ENCODE results near the gene MCL1. TPM values are rescaled to one million over a fixed set of nuclear protein-coding genes. Genes with fewer than 3 reads are reported as not detected.

Gene MCL1
- total and polyA plus RNA-seq, 2 of the 13 experiments (the other 11 are each of a cell fraction or from before 2014, with no cell fraction given): 69.5 to 125 TPM

DNA sequence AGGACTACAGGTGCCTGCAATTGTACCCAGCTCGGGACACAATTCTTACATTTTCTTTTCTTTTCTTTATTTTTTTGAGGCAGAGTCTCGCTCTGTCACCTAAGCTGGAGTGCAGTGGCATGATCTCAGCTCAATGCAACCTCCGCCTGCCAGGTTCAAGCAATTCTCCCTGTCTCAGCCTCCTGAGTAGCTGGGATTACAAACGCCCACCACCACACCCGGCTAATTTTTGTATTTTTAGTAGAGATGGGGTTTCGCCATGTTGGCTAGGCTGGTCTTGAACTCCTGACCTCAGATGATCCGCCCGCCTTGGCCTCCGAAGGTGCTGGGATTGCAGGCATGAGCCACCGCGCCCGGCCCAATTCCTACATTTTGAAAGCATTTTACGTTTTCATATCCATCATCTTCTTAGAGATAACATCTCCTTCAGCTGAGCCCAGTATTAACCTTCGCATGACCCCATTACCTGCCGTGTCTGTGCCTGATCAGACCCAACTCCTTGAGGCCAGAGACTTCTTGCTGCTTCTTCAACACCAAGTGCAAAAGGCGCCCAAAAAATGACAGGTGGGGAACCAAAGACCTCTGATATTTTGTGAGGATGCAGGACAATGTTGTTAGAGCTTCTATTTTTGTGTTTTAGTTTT is 33.0 kb downstream of the MCL1 start:
- no peak for TF ChIP-seq NFRKB (IDR thresholded peaks at IDR 0.05)
- no peak for TF ChIP-seq GTF3A (CRISPR knock-in tag; conservative IDR thresholded peaks at IDR 0.05)
- TF ChIP-seq MEIS2 (CRISPR knock-in tag; IDR thresholded peaks at IDR 0.05): no peak
- TF ChIP-seq, protein P1, sequence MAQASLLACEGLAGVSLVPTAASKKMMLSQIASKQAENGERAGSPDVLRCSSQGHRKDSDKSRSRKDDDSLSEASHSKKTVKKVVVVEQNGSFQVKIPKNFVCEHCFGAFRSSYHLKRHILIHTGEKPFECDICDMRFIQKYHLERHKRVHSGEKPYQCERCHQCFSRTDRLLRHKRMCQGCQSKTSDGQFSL (CRISPR knock-in tag; IDR thresholded peaks at IDR 0.05): no peak
- TF ChIP-seq ZNF343 (CRISPR knock-in tag; IDR thresholded peaks at IDR 0.05): no peak
- TF ChIP-seq, protein P2, sequence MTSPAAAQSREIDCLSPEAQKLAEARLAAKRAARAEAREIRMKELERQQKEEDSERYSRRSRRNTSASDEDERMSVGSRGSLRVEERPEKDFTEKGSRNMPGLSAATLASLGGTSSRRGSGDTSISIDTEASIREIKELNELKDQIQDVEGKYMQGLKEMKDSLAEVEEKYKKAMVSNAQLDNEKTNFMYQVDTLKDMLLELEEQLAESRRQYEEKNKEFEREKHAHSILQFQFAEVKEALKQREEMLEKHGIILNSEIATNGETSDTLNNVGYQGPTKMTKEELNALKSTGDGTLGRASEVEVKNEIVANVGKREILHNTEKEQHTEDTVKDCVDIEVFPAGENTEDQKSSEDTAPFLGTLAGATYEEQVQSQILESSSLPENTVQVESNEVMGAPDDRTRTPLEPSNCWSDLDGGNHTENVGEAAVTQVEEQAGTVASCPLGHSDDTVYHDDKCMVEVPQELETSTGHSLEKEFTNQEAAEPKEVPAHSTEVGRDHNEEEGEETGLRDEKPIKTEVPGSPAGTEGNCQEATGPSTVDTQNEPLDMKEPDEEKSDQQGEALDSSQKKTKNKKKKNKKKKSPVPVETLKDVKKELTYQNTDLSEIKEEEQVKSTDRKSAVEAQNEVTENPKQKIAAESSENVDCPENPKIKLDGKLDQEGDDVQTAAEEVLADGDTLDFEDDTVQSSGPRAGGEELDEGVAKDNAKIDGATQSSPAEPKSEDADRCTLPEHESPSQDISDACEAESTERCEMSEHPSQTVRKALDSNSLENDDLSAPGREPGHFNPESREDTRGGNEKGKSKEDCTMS (CRISPR knock-in tag; conservative IDR thresholded peaks at IDR 0.05): no peak
- no peak for TF ChIP-seq KDM6A (CRISPR knock-in tag; IDR thresholded peaks at IDR 0.05; ENCODE audit: low read depth)
- TF ChIP-seq SNAPC2 (CRISPR knock-in tag; IDR thresholded peaks at IDR 0.05): no peak
- TF ChIP-seq ZNF530 (CRISPR knock-in tag; IDR thresholded peaks at IDR 0.05; ENCODE audit: low read depth): no peak
- TF ChIP-seq PAWR (CRISPR knock-in tag; IDR thresholded peaks at IDR 0.05; ENCODE audit: borderline replicate concordance): no peak
- TF ChIP-seq ZNF350 (CRISPR knock-in tag; IDR thresholded peaks at IDR 0.05; ENCODE audit: borderline replicate concordance, low read depth): no peak
- TF ChIP-seq AHR (CRISPR knock-in tag; IDR thresholded peaks at IDR 0.05): no peak
- TF ChIP-seq NKX3-1 (CRISPR knock-in tag; IDR thresholded peaks at IDR 0.05): no peak
- no peak for TF ChIP-seq ZKSCAN5 (CRISPR knock-in tag; IDR thresholded peaks at IDR 0.05)
- TF ChIP-seq, protein P3, sequence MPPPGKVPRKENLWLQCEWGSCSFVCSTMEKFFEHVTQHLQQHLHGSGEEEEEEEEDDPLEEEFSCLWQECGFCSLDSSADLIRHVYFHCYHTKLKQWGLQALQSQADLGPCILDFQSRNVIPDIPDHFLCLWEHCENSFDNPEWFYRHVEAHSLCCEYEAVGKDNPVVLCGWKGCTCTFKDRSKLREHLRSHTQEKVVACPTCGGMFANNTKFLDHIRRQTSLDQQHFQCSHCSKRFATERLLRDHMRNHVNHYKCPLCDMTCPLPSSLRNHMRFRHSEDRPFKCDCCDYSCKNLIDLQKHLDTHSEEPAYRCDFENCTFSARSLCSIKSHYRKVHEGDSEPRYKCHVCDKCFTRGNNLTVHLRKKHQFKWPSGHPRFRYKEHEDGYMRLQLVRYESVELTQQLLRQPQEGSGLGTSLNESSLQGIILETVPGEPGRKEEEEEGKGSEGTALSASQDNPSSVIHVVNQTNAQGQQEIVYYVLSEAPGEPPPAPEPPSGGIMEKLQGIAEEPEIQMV (CRISPR knock-in tag; IDR thresholded peaks at IDR 0.05; ENCODE audit: low read depth): no peak
- TF ChIP-seq SOX6 (IDR thresholded peaks at IDR 0.05): no peak
- no peak for TF ChIP-seq SOX6 (CRISPR knock-in tag; IDR thresholded peaks at IDR 0.05)
- POLR2A ChIA-PET: no interaction called here

More for the DNA sequence above, 33.0 kb downstream of the MCL1 start:
- H3K36me3 ChIP-seq (replicated peaks in 1 of 2; ENCODE audit: control insufficient read depth in 1 of 2, insufficient read depth in 2 of 2, low read length in 2 of 2): no peaks in the 10 kb centered on the region
- in situ Hi-C loops (cut with HindIII; ENCODE audit: extremely low pct_ligation_motif_present, low pct_unique_long_range_greater_than_20kb) (no loop called here), intact Hi-C loops (cut with micrococcal nuclease; ENCODE audit: unreplicated experiment) (no loop called here)
- no peaks in the 10 kb centered on the region for H3K79me2 ChIP-seq (ENCODE audit: insufficient read depth, low read length)
- no peak overlapping the region for H3K27ac ChIP-seq (ENCODE audit: extremely low read length, insufficient read depth, low read length)
- FAIRE-seq: no peak
- BruUV-seq (replicated peaks): no TSS peak
- H3K9ac ChIP-seq (ENCODE audit: insufficient read depth, low read depth, low read length): no peak overlapping the region
- ATAC-seq: no peak
- H3K27me3 ChIP-seq (ENCODE audit: control insufficient read depth in 1 of 2, insufficient read depth in 2 of 2, low read length in 2 of 2): no peaks in the 10 kb centered on the region; a peak in 1 of 5 replicates
- no peak overlapping the region for H3K4me2 ChIP-seq (ENCODE audit: low read depth, low read length)
- H3K4me1 ChIP-seq (ENCODE audit: insufficient read depth, low read length): peaks cover 50% of the 10 kb centered on the region
- CTCF ChIA-PET (ENCODE audit: low intra/inter-chr PET ratio, low total read pairs): no interaction called here
- H4K20me1 ChIP-seq (ENCODE audit: insufficient read depth, low read length): no peaks in the 10 kb centered on the region
- no peak for DNase-seq (ENCODE audit: low spot score)
- no peaks in the 10 kb centered on the region for H3K9me3 ChIP-seq (ENCODE audit: low read length)
- H2AFZ ChIP-seq (ENCODE audit: low read length): no peak overlapping the region
- no peak overlapping the region for H3K4me3 ChIP-seq (replicated peaks in 1 of 3; ENCODE audit: insufficient read depth in 1 of 3, low read depth in 2 of 3, low read length in 3 of 3)
- 83% methylated on average over 16 of the region's 16 CpGs for WGBS (ENCODE audit: low lambda C conversion rate)
